ENCODE results near the gene GPRC5C. TPM values are rescaled to one million over a fixed set of nuclear protein-coding genes. Genes with fewer than 3 reads are reported as not detected.

GPRC5C gene
- total and polyA plus RNA-seq, 2 of the 8 experiments (the other 6 are each of a cell fraction or from before 2014, with no cell fraction given), result 18.3 to 55.8 TPM

- TF ChIP-seq ATF2 (IDR thresholded peaks at IDR 0.05; ENCODE audit: low read length), result no peak
- TF ChIP-seq BACH1 (IDR thresholded peaks at IDR 0.05; ENCODE audit: low read length), result no peak
- TF ChIP-seq NRF1 (IDR thresholded peaks at IDR 0.05; ENCODE audit: low read depth, low read length), result no peak
- no peak for TF ChIP-seq RNF2 (IDR thresholded peaks at IDR 0.05; ENCODE audit: borderline replicate concordance, low read depth, low read length, missing control alignments, poor library complexity, severe bottlenecking)
- TF ChIP-seq RXRA (IDR thresholded peaks at IDR 0.05; ENCODE audit: insufficient read depth, low read depth, low read length), result no peak
Measured at GRCh38 chr17:74450925-74451403, 19.1 kb downstream of the GPRC5C start (continued).
